Sciatic nerve (tissue), 2 donors: ENCODE measurements around the gene ENG. TPM values are rescaled to one million over a fixed set of nuclear protein-coding genes. Genes with fewer than 3 reads are reported as not detected.

Experiments used
- ATAC-seq: fragments of 200-7000 bp; cut with Tn5 transposase; one replicate; pipeline ENCODE4 v1.9.1; 2020; ENCODE audit warnings: mild to moderate bottlenecking, moderate library complexity
- DNase-seq: peaks from one replicate; pipeline ENCODE4 v3.0.0-alpha.2; 2020; ENCODE audit warnings: low spot score
- intact Hi-C: fragments of 100-400 bp; cut with DNase I; formaldehyde crosslinking; loops from one replicate; pipeline ENCODE4 v1.14.2; 2022
- total RNA-seq: library from RNA; stranded (reverse); fragmentation: NEBNext Ultra II Directional; extraction: Animal tissue kit (Norgen Biotek cat#: 25700); gene quantifications from one replicate; pipeline ENCODE4 v1.2.1, GENCODE V29; 2021
- donor health status: DM: no; HTN: no; CAD: no.
- donor health status: DM: no; HTN: no; CAD: no.

The ENG gene
- total RNA-seq, 1 donor from 2014 or later, result 285 TPM

- ATAC-seq, result no peak
- no peak for DNase-seq
- intact Hi-C loops, result no loop called here
These were observed 45.4 kb downstream of the ENG start for GRCh38 chr9:127809002-127809539.

GRCh38 chr9:127808347-127809001 lies 46.0 kb downstream of the ENG start:
- intact Hi-C loops, result no loop called here
- ATAC-seq (no peak), DNase-seq (no peak)

- intact Hi-C loops, result no loop called here
- DNase-seq (no peak), ATAC-seq (no peak)
These were observed 47.6 kb downstream of the ENG start for GRCh38 chr9:127806871-127807270.

- no peak for DNase-seq
- ATAC-seq, result no peak
- intact Hi-C loops, result no loop called here
These were observed 48.8 kb downstream of the ENG start for GRCh38 chr9:127805620-127806019.

GRCh38 chr9:127803507-127804352 lies 50.7 kb downstream of the ENG start:
- ATAC-seq, result peak; percentile 2
- DNase-seq, result no peak
- intact Hi-C loops, result no loop called here

GRCh38 chr9:127802576-127803443 lies 51.6 kb downstream of the ENG start, which contains the start of gene FPGS:
Gene FPGS (plus strand): TSS chr9:127802882. CDS start chr9:127802925, 43 bp downstream.
- ATAC-seq (peak; percentile 91), DNase-seq (peak; percentile 91)
- intact Hi-C loops, result no loop called here

GRCh38 chr9:127801955-127802575 lies 52.4 kb downstream of the ENG start:
- intact Hi-C loops, result no loop called here
- ATAC-seq (peak; percentile 64), DNase-seq (no peak)

GRCh38 chr9:127796852-127797370 lies 57.5 kb downstream of the ENG start:
- no peak for ATAC-seq
- intact Hi-C loops, result no loop called here
- DNase-seq, result no peak

- DNase-seq, result no peak
- ATAC-seq, result peak; percentile 56
- intact Hi-C loops, result no loop called here
These were observed 58.1 kb downstream of the ENG start for GRCh38 chr9:127796225-127796813.

GRCh38 chr9:127794001-127794791 lies 60.3 kb downstream of the ENG start:
- no peak for DNase-seq
- intact Hi-C loops, result no loop called here
- no peak for ATAC-seq

GRCh38 chr9:127793093-127793708 lies 61.3 kb downstream of the ENG start:
- no peak for ATAC-seq
- intact Hi-C loops, result no loop called here
- DNase-seq, result no peak

GRCh38 chr9:127792417-127793031 lies 61.9 kb downstream of the ENG start:
- ATAC-seq, result no peak
- intact Hi-C loops, result no loop called here
- DNase-seq, result no peak

- DNase-seq (no peak), ATAC-seq (no peak)
- intact Hi-C loops, result no loop called here
These were observed 63.4 kb downstream of the ENG start for GRCh38 chr9:127791085-127791484.

GRCh38 chr9:127790094-127790855 lies 64.2 kb downstream of the ENG start:
- intact Hi-C loops, result no loop called here
- ATAC-seq, result no peak

GRCh38 chr9:127789179-127789578 lies 65.3 kb downstream of the ENG start:
- DNase-seq (no peak), ATAC-seq (no peak)
- intact Hi-C loops, result no loop called here

More at GRCh38 chr9:127790094-127790855, 64.2 kb downstream of the ENG start:
- no peak for DNase-seq
